ENCODE results near the gene BMPR1A.
"Not testable (repeated sequence)": the region's sequence is repeated elsewhere in the genome, so short reads cannot be mapped to it uniquely, and the experiment has no call there.

Gene BMPR1A

DNA sequence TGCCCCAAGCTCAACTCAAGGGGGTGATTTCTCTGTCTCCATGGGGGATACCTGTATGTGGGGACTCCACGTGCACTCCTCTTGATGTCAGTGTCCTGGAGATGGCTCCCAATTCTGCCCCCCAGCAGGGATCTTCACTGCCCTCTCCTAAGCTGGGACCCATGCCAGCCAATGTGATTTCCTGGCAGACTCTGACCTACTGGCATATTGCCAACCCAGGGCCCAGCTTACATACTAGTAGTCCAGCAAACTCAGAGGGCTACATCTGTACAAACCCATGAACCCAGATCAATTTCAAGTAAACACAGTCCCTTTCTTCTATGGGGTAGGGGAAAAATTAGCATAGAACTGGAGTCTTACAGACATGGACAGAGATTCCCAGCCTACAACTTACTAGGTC is 26.2 kb upstream of the BMPR1A start:
- DNase-seq, result no peak

DNA sequence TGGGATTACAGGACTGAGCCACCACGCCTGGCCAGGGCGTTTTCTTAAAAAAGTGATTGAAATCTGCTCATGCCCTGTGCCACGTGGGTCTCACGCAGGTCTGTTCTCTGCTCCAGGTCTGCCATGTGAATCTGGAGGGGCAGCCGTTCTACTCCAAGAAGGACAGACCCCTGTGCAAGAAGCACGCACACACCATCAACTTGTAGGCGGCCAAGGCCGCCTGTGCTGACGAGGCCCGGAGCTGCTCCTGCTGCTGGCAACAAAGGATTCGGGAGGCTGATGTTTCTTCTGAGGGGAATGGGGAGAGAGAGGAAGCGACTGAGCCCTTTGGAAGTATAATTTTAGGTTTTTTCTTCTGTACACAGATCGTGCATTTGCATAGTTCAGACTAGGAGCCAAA is 23.6 kb upstream of the BMPR1A start:
- DNase-seq, result no peak

DNA sequence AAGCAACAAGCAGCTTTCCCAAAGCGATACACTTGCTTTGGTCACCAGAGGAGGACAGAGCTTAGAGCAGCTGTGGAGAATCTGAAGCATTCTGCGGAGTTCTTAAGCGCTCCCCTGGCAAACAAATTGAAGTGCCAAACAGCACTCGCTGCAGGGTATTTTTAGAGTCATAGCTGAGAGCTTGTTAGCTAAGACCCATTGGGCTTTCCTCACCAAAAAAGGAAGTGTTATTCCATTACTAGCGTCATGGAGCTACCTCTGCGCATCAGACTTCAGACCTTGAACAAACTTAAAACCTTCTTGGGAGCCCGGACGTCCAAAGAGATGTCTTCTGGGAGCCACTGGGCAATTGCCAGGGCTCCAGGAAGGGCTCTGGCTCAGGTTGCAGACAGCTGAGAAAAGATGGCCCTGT is 23.2 kb upstream of the BMPR1A start:
- DNase-seq, result no peak

- DNase-seq, result no peak
These were observed 22.0 kb upstream of the BMPR1A start for GRCh38 chr10:86734207-86734988.

GRCh38 chr10:86735278-86735677 is 21.1 kb upstream of the BMPR1A start:
- DNase-seq, result not testable (repeated sequence)

DNA sequence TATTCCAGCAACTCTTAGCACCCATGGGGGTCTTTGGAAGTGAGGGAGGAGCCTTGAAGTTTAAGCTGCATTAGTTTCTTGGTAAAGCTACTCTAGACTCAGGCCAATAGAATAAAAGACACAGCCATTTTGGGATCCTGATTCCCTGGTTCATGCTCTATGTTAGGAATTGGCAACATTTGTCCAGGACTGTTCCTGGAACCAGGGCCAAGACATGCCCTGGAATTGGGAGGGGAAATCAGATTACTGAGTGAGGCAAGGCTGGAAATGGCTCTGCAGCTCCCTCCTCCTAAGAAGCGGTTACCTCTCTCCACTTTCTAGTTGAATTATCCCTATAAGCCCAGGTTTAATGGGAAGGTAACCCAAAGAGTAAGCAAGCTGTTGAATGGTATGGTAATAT is 14.2 kb upstream of the BMPR1A start:
- no peak for DNase-seq

GRCh38 chr10:86744067-86744725 is 12.2 kb upstream of the BMPR1A start:
- DNase-seq, result no peak

DNA sequence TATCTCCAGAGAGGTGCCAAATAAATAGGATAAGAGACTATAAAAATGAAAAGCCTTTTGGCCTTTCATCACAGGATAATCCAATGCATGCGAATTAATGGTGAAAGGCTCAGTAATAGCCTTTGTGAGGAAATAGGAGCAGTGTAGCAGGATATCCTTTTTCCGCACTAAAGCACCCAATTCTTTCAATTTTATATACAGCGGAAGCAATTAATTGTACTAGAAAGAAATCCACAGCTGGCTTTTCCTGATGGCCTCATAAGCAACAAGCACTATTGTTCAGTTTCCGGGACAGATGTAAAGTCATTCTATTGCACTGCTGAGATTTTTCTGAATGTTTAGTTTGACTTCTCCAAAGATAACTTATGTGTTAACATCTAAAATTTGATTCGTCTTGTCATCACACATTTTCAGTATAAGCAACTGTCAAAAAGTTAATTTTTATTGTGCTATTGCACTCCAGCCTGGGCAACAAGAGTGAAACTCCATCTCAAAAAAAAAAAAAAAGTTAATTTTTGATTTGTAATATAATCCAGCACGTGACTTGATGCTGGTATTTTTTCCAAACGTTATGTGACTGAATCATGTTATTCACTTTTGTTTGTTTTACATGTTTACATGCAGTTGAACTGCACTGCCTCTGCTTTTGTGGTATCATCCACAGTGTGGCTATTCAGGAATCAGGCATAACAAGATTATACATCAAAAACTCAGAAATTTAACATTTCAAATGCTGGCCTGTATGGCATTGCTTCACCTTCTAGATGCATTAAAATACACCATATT is 8.4 kb upstream of the BMPR1A start:
- DNase-seq, result no peak

- no peak for DNase-seq
These were observed 6.6 kb upstream of the BMPR1A start for GRCh38 chr10:86749854-86750253.

DNA sequence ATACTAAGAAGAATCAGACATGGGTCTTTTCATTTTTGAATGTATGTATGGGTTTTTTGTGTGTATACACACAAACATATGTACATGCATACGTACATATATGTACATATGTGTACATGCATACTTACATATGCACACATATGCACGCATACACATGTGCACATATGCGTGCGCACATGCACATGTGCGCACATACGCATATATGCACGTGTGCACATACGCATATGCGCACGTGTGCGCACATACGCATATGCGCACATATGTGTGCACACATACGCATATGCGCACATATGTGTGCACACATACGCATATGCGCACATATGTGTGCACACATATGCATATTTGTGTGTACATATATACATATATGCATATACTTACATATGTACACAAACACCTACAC is 4.9 kb upstream of the BMPR1A start:
- no peak for DNase-seq

GRCh38 chr10:86752311-86752710 is 4.1 kb upstream of the BMPR1A start:
- no peak for DNase-seq

DNA sequence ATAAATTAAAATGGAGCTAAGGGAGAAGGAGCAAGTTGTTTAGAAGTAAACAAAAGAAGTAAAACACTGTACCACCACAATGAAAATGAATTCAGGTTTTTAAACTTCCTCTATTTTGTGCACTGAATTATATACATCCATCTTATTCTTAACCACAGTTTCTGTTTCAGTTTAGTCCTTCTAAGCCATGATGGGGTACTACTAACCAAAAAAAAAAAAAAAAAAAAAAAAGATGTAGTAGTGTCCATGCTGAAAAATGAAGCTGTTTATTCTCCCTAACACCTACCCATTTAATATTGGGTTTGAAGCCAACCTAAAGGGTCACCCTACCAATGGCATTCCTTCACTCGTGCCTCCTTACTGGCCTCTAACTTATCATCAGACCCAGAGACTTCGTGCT is 3.4 kb upstream of the BMPR1A start:
- no peak for DNase-seq

GRCh38 chr10:86753638-86754434 is 2.6 kb upstream of the BMPR1A start:
- DNase-seq, result no peak

- no peak for DNase-seq
These were observed 1.0 kb upstream of the BMPR1A start for GRCh38 chr10:86755454-86755739.

- DNase-seq, result peak; percentile 86
These were observed 494 bp upstream of the BMPR1A start for GRCh38 chr10:86755740-86756510.

DNA sequence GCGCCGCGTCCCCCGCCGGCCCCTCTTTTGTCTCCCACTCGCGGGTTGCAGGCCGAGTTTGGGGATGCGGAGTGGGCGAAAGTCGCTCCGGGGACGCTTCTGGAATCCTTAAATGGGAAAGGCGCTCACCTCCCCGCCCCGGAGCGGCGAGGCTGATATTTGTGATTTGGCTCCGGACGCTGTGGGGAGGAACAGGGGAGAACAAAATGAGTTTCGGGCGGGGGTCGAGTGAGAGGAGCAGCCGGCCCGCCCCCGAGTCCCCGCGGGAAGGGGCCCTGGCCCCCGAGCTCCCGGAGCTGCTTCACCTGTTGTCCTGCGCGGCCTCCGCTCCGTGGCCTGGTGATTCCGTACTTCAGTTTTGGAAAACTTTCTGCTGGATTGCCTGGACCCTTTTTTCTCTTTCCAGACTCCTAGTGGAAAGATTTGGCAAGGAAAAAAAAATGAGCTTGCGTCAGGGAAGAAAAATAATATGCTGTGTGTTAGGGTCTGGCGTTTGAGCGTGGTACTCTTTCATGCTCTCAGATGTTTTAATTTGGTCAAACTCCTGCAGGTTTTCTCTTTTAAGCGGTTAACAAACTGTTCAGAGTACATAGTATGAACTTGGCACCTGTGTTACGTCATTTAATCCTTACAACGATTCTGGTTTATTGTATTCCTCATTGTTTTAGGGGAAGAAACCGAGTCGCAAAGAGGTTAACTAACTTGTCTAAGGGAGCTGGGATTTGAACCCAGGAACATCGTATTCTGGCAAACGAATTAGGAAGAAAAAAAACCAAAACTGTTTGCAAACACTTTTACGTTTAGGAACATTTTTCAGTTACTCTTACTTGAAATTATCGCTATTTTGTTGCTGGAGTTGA is 924 bp downstream of the BMPR1A start:
- DNase-seq, result peak; percentile 3

DNA sequence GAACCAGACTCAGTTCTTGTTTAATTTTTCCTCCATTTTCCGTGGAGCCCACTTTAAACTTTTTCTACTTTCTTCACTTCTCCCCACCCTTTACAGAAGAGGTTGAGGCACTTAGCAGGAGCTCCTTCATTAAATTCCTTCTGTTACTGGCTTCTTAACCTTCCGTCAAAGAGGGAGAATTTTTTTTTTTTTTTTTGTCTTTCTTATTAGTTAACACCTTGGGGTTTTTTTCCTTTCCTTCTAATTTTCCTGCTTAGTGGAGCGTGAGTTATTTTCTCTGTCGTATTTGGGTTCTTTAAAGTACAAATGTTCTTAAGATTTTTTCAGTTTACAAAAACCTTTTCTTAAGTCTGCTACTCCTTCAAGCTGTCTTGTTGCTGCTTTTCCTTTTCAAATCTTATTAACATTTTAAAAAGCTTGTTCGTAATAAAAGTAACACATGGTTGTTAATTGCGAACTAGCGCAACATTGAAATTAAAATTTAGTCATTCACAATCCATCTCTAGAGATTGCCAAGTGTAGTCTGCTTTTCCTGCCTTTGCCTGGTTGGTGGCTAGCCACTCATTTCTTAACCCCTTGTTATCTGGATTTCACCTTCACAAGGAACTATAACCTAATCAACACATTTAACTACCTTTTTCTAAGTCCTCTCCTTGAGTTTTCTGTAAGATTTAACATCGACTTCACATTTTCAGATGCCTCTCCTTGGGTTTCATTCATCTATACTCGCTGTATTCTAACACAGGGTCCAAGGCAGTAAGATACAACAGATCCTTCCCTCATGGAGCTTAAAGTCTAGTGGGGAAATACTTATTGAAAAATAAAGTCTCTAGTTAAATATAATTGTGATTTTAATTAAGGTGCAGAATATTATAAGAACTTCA is 2.0 kb downstream of the BMPR1A start:
- no peak for DNase-seq

DNA sequence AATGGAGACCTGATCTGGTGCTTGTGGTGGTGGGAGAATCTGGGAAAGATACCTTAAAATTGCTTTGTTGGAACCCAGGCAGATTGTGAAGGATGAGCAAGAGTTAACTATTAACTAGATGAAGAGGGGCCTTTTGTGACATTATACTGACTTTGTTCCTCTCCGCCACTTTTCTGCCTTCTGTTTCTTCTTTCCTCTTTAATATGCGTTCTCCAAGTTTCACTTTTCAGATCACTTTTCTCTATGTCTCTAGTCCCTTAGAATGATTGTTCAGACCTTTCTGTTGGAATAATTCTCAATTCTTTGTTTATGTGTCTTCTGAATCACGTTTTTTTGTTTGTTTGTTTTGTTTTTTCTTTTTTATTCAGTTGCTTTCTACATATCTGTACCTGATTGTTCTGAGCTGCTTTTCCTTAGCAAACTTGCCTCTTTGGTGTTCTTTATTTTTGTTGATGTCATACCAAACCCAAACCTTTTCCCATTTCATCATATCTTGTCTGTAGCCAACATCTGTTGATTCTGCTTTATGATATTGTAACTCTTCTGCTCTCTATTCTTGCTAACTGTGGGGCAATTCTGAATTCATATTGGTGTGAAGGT is 2.8 kb downstream of the BMPR1A start:
- DNase-seq, result no peak

DNA sequence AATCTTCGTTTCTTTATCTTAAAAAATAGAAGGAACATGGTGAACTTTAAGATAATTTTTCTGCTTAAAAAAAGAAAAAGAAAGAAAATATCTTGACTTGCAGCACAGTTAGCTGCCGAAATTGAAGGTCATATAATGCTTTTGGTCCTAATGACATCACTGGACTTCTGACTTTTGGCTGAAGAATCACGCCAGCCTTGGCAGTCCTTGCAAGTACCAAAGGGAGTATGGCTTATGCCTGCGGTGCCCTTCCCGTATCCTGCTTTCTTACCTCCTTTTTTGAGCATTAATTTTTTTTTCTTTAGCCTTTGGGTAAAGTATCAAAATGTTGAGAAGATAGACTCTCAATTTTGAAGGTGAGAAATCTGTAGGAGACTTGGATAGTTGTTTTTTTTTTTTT is 7.0 kb downstream of the BMPR1A start:
- DNase-seq, result no peak

- DNase-seq, result no peak
These were observed 9.1 kb downstream of the BMPR1A start for GRCh38 chr10:86765548-86765947.

All from NCI-H1092 (cell line).